ENCODE data around the gene LMAN2.
A peak's percentile ranks its signal among the peaks of the same experiment; 100 is the strongest.
"Not testable (repeated sequence)": the region's sequence is repeated elsewhere in the genome, so short reads cannot be mapped to it uniquely, and the experiment has no call there.

LMAN2 gene

GRCh38 chr5:177366528-177367322, 15.3 kb upstream of the LMAN2 start:
- DNase-seq: peak; percentile 92

GRCh38 chr5:177365845-177366527, 14.5 kb upstream of the LMAN2 start:
- no peak for DNase-seq

DNA sequence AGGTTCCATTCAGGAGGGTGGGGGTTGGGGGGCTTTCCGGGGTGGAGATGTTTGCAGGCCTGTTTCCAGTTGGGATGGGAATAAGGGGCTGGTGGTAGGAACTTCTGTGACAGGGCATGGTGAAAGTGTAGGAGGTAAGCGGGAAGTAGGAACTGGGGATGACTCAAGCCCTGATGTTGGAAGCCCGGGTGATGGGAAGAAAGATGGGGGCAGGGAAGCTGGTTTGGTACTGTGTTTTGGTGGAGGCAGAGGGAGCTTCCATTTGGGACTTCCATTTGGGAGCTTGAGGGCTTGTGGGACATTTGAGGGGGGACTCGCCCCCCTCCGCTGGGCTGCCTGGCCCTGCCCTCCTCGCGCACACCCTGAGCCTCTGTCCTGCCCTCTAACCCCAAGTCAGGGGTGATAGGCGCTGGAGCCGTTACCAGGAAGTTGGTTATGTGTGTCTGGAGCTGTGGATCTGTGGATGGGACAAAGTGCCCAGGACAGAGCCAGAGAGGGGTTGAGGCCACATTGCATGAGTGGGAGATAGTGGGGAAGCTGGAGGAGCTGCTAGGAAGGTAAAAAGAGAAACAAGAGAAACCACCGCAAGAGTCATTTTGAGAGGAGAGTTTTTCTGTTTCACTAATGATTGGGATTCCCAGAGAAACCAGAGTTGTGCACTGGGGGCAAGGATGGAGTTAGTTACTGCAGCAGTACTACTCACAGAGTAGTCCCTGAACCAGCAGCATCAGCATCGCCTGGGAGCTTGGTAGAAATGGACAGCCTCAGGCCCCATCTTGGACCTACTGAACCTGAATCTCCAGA, 12.9 kb upstream of the LMAN2 start:
- DNase-seq: no peak

GRCh38 chr5:177363565-177363964, 12.1 kb upstream of the LMAN2 start:
- DNase-seq: no peak

DNA sequence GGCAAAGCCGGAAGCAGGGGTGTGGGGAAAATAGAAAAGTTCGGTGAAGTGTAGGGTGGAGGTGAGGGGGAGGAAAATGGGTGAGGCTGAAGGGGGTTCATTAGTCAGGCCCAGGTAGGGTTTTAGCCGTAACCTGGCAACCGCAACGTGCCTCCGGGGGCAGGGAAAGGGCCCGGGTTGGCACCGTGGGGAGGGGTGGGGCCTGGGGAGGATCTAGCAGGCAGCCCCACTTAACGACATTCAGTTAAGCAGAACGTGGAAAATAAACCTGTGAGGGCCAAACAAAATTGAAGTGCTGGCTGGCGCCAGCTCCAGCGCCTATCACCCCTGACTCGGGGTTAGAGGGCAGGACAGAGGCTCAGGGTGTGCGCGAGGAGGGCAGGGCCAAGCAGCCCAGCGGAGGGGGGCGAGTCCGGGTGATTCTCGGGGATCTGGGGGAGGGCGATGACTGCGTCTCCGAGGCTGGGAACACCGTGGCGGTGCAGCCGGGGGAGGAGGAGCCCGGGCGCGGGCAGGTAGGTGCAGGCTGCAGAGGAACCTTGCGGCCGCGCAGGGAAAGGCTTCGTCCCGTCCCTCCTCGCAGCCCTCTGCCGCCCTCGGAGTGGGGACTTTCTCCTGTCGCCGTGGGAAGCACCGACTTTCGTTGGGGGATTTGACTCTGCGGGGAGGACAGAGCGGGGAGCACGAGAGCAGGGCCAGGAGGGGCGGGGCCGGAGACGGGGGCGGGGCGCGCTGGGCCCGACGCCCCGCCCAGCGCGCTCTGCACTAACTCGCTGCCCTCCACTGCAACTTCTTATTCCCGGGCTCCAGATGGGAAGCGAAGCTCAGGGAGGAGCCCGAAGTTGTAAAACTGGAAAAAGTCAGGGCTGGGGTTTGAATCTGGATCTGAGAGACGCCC, 11.4 kb upstream of the LMAN2 start:
- DNase-seq: peak; percentile 83

DNA sequence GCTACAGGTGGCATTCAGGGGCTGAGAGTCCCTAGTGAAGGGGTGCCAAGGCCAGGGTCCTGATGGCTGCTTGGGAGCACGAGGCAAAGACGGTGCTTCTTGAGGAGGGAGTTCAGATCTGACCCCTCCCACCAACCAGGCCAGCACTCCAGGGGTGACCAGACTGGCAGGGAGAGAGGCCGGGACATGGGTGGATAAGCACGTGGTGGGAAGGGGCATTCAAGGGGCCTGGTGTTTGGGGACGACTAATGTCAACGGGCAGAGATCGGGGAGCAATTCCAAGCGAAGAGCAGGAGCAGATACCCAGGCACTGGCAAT, 10.8 kb upstream of the LMAN2 start:
- no peak for DNase-seq

DNA sequence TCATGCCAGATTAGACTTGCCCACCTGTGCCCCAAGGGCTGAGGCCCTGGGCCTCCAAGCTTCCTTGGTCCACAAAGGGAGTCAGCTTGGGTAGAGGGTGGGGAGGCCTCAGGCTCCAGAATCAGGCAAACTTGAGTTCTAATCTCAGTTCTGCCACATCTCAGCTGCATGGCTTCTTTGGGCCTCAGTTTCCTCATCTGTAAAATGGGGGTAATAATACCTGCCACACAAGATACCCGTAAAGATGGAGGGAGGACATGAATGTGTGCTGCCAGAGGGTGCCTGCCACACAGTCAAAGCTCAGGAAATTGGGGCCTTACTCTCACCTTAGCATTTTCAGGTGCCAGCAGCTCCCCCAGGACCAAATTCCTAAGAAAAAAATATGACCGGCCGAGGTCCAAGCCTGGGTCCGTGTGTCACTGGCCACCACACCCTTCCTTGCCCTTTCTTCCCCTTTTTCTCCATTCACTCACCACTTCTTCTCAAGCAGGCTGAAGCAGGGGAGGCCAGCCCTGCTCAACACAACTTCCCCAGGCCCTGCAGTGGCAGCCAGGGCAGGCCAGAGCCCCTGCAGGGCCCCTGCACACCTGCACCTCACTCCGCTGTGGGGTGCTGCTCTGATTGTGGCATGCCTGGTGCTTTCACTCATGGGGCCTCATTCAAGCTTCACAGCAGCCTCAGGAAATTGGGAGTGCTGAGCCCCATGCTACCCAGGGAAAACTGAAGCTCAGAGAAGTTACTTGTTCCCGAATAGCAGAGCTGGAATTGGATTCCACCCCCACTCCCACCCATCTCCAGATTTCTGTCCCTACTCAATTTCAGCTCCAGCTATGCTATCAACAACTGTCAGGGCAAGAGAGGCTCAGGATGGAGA, 10.2 kb upstream of the LMAN2 start:
- no peak for DNase-seq

DNA sequence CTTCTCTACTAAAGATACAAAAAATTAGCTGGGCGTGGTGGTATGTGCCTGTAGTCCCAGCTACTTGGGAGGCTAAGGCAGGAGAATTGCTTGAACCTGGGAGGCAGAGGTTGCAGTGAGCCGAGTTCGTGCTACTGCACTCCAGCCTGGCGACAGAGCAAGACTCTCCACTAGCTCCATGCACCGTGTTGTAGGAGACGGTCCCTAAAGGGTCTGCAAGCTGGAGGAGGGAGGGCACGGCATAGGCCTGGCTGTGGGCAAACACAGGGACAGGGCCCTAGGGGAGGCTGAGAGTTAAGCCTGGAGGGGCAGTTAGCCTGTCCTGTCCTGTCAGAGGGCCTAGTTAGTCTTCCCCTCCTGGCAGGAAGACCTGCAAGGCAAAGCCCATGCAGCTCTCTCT, 9.3 kb upstream of the LMAN2 start:
- not testable (repeated sequence) for DNase-seq

GRCh38 chr5:177359860-177360259, 8.4 kb upstream of the LMAN2 start:
- DNase-seq: no peak

- DNase-seq: no peak
Measured at GRCh38 chr5:177359451-177359851, 8.0 kb upstream of the LMAN2 start.

- no peak for DNase-seq
Measured at GRCh38 chr5:177358370-177358819, 6.9 kb upstream of the LMAN2 start.

DNA sequence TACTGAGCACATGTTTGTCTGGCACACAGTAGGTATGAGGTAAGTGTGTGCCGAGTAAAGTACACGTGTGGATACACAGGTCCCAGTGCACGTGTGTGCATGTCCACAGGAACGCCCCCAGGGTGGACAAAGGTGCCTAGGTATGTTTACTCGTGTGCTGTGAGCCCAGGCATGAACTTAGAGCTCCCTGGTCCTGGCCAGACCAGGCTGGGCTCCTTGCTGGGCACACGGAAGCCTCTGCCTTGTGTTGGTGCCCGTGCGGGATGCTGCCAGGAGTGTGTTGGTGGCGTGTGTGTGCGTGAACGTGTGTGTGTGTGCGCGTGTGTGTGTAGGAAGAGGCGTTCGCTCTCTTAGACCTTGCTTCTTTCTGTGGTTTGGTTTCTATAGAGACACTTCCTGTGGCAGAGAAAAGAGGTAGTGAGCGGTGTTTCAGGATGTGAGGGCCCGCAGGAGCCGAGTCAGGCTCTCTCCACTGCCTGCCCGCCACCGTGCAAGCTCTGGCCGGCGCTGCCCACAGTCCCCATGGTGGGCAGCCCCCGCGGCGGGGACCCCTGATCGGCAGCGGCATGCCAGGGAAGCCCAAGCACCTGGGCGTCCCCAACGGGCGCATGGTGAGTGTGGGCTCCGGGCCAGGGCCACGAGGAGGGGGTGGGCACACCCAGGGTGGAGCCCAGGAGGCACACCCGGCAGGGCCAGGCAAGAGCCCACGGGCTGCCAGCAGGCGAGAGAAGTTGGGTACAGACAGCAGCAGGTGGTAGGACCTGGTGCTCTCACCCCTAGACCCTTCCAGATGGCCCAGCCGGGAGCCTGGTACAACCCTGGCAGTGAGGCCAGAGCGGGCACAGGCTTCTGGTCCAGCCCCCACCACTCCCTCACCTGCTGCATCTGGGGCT, 6.2 kb upstream of the LMAN2 start, which contains the start of gene RGS14:
Gene RGS14, plus strand, starts transcription at position 466 of the 893 bp plus-strand sequence. Its CDS starts 101 bp downstream, at position 567.
- no peak for DNase-seq

DNA sequence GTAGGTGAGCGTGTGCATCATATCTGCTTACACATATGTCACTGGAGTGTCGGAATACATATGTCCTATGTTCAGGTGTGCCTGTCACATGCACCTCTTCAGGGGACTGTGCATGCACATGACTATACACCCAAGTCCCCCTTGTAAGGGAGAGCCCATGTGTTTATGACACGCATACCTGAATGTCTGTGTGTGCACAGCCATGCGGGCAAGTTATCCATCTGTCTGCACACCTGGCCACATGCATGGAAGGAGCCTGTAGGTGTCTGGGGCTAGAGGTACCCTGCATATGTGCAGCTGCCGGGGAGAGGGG, 5.6 kb upstream of the LMAN2 start:
- no peak for DNase-seq

GRCh38 chr5:177356746-177357145, 5.3 kb upstream of the LMAN2 start:
- DNase-seq: no peak

DNA sequence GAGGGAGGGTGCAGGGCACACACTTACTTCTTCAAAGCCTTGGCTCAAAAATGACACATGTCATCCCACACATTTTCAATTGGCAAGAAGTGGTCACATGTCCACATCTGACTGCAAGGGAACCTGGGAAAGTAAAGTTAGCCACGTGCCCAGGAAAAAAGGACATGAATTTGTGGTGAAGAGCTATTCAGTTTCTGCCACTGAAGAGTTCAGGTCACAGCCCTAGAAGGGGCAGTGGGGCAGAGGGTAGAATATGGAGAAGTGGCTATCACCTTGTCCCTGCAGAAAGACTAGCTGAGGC, 4.3 kb upstream of the LMAN2 start:
- DNase-seq: no peak

DNA sequence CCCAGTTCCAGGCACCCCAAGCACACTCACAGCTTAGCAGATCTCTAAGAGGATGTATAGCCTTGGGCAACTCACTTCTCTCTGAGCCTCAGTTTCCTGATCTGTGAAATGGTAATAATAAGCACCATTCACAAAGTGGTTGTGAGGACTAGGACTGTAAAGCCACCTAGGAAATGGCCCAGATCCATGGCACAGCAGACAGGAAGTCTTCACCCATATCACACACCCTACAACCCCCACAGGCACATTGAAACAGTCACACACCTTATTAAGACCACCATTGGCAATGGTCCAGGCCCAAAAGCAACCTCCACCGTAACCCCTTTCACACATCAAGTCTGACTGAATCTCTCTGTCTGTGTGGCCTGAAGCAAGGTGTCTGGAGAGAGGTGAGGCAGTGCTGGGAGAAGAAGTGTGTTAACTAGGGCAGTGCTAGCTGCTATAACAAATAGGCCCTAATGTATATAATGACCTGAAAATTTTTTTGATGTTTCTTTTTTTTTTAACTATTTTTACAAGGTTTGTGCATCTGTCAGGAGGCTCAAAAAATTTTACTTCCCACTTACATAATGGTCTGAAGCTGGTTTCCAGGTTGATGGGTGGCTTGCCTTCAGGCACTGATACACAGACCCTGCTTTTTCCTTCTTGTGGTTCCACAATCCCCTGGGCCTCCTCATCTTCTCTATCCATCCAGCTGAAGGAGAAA, 3.8 kb upstream of the LMAN2 start:
- no peak for DNase-seq

DNA sequence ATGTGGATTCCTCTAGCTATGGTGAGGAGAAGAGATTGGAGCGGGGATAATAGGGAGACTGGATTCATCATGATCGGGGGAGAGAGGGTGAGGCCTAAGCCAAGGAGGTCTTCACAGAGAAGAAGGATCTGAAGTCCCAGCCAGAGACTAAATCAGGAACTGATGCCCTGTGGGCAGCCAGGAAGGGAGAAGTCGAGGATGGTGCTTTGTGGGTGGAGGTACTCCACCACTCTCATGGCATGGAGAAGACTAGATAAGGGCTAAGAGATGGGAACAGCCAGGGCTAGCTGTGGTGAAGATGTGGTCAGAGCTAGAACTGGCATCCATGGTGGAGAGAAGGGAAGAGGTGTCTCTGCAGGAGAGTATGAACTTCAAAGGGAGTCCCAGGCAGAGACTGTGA, 3.2 kb upstream of the LMAN2 start:
- no peak for DNase-seq

DNA sequence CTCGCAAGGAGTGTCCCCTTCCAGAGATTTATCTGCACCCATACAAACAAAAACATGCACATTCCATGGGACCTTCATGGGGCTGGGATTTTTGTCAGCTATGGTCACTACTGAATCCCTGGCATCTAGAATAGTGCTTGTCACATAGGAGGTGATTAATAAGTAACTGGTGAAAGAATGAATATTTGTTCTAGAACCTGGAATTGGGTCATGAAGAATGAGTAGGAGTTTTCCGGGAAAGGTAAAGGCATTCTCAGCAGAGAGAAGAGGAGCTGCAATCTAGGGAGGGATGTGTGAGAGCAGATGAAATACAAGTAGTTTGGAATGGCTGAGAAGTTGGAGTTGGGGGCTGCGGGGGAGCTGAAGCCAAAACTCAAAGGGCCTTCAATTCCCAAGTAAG, 2.8 kb upstream of the LMAN2 start:
- no peak for DNase-seq

- DNase-seq: no peak
Measured at GRCh38 chr5:177353093-177353492, 1.6 kb upstream of the LMAN2 start.
